WI38 (cell line): Measurements from ENCODE around the gene BIRC7.

ENCODE experiments used
- H3K4me3 ChIP-seq: 2 replicates; pipeline ENCODE4 v1.5.1; 2011; ENCODE audit warnings: low read depth, mild to moderate bottlenecking, control low read depth, low read length
- CTCF ChIP-seq: IDR thresholded peaks from 2 replicates; pipeline ENCODE4 v1.5.1; 2012; ENCODE audit warnings: low read depth, mild to moderate bottlenecking, control low read depth, low read length

Gene BIRC7

DNA sequence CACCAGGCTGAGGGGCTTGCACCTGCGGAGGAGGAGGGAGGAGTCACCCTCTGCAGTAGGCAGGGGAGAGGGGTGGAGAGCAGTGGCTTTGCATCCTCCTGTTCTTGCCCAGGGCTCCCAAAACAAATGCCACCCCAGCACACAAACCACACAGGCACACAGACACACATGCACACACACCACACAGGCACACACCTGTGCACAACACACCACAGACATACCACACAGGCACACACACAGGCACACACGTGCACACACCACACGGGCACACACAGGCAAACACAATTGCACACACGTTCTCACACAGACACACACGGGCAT is 46.4 kb upstream of the BIRC7 start:
- no peak overlapping the region for H3K4me3 ChIP-seq
- no peak for TF ChIP-seq CTCF

GRCh38 chr20:63189846-63190559 is 45.7 kb upstream of the BIRC7 start:
- no peak for TF ChIP-seq CTCF
- H3K4me3 ChIP-seq: no peak overlapping the region

- no peak for TF ChIP-seq CTCF
- no peak overlapping the region for H3K4me3 ChIP-seq
These were observed 44.9 kb upstream of the BIRC7 start for GRCh38 chr20:63190828-63191227.

DNA sequence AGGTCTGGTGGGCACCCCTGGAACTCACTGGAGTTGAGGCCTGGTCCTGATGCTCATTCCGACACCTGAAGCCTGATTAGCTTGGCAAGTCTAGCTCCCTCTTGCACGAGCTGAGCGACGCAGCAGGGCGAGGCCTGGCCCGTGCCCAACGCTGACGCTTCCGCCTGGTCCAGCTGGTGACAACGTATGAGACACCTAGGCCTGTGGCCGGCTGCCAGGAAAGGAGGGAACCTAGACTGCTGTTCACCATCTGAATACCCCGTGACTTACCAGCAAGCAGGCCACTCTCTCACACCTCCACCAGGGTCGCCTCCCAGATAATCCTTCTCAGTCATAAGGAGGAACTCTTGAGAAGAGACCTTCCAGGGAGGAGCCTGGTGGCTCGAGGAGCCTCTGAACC is 44.3 kb upstream of the BIRC7 start:
- no peak overlapping the region for H3K4me3 ChIP-seq
- TF ChIP-seq CTCF: no peak

GRCh38 chr20:63192721-63193120 is 43.0 kb upstream of the BIRC7 start:
- H3K4me3 ChIP-seq: no peak overlapping the region
- TF ChIP-seq CTCF: no peak

- H3K4me3 ChIP-seq: no peak overlapping the region
- no peak for TF ChIP-seq CTCF
These were observed 41.5 kb upstream of the BIRC7 start for GRCh38 chr20:63194007-63194796.

DNA sequence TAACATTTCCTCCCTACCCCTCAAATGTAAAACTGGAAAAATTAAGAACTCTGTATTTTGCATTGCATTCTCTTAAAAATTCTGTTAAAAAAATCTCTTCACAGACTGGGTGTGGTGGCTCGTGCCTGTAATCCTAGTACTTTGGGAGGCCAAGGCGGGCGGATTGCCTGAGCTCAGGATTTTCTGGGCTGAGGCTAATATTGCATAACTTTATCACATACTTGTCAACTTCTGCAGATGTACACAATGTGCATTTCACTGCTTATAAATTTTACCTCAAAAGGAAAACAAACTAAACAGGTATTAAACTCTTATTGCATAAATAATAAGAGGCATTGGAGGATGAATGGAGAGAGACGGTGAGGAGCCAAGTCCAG is 40.9 kb upstream of the BIRC7 start:
- TF ChIP-seq CTCF: no peak
- no peak overlapping the region for H3K4me3 ChIP-seq
